HG03521 (cell line): ENCODE measurements around the gene RBP5.

ENCODE experiments used
- ATAC-seq: cut with Tn5 transposase; IDR thresholded peaks from one replicate; pipeline ENCODE4 v1.9.1; 2021; ENCODE audit warnings: mild to moderate bottlenecking, moderate library complexity; ENCODE audit not compliant: unreplicated experiment

Gene RBP5

DNA sequence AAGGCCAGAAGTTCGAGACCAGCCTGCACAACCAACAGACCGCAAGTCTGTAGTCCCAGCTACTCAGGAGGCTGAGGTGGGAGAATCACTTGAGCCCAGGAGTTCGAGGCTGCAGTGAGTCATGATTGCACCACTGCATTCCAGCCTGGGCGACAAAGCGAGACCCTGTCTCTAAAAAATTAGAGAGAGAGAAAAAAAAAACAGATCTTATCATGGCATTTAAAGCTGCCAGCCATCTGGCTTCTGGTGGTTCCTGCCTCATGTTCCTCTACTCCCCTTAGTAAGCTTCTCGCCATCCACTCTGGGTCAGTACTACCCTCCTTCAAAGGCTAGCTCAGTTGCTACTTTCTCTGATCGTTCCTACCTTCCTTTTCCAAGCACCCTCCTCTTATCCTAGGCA is 17.5 kb upstream of the RBP5 start:
- ATAC-seq = no peak

DNA sequence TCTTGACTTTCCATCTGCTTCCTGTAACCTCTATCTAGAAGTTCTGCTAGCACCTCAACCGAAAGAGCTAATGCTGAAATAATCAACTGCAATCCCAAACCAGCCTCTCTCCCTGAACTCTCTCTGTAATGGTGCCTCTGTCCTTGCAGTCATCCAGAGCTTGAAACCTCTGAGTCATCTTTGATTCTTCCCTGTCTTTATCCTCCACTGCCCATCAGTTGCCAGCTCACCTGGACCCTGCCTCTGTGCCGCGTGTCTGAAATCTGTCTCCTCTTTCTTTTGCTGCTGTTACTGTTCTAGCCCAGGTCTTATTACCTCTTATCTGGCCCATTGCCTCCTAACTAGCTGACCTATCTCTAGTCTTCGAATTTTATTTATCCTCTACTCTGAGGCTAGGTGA is 17.0 kb upstream of the RBP5 start:
- ATAC-seq = no peak

DNA sequence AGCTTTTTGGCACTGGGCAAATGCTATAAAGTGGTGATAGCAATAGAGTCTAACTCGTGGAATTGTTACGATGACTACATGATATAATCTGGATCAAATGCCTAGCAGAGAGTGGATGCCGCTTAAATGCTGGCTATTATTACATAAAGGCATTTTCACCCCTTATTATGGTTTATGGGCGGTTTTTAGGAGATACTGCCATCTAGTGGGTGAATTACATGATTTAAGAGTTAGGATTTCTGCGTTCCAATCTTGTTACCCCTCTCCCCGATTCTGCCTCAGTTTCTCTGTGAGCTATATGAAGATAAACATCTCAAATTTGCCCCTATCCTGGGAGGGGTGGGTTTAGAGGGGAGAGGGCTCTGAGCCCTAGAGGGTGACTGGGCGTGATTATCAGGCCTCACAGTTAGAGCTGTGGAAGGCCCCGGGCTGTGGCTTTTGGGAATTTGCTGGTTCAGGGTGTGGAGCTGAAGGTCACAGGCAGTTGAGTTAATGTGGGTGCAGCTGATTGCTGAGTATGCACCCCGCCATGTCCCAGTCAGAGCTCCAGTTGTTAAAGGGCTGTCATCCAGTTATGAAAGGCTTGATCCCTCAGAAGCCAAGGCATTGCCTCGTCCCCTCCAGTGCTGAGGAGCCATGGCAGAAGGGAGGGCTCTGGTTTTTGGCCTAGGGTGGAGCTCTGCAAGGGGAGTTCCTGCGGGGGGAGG is 15.9 kb upstream of the RBP5 start:
- no peak for ATAC-seq

DNA sequence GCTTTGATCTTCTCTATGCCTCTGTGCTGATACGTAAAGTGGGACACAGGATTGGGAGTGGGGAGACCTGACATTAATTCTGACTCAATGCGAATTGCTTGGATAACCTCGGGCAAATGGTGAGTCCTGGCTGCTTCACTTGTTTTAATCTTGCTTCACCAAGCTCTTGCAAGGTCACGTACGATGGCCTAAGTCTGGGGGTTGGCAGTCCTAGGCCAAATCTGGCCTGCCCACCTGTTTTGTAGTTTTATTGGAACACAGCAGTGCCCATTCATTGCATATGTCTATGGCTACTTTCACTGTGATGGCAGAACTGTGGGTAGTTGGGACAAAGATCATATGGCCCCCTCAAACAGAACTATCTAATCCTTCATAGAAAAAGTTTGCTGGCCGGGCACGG is 14.9 kb upstream of the RBP5 start:
- no peak for ATAC-seq

DNA sequence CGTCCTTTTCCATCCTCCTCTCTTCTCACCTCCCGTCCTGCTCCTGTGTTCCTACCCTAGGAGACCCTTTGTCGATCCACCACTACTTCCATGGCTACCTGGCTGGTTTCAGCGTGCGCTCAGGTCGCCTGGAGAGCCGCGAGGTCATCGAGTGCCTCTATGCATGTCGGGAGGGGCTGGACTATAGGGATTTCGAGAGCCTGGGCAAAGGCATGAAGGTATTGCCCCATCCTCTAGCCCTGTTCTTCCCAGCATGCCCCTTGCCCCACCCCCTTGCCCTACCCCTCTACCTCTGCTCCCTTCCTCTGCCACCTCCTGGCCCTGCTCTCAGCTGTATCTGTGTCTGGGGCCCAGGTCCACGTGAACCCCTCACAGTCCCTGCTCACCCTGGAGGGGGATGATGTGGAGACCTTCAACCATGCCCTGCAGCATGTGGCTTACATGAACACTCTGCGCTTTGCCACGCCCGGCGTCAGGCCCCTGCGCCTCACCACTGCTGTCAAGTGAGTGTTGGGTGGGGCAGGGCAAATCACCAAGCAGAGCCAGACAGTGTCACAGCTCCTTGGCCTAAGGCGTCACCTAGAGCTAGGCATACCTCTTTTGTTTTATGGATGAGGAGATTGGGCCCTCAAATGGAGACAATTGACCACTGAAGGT is 14.2 kb upstream of the RBP5 start:
- ATAC-seq = no peak

DNA sequence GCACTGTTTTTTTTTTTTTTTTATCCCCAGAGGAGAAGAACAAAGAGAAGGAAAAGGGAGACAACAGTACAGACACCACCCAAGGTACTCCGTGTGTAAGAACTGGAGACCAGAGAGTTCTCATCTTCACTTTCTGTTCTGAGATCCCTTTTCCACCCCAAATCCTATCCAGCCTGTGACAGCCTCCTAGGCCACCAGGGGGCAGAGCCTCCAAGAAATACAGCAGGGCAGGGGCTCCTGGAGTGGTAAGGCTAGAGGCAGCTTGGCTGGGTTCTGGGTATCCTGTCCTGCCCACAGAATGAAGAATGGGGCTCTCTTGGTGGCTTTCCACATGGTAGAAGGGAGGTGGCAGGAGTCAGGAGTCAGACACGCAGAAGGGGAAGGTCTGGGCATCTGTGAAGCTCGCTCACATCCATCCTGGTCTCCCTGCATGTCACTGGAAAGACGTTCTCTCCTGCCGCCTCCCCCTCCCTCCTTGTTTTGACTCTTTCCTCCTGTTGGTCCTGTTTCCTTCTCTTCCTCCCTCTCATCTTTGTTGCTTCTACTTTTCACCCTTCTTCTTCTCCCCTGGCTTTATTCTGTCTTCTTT is 13.5 kb upstream of the RBP5 start:
- no peak for ATAC-seq

- ATAC-seq = no peak
Measured at GRCh38 chr12:7141351-7142005, 12.8 kb upstream of the RBP5 start.

- no peak for ATAC-seq
Measured at GRCh38 chr12:7139200-7139599, 10.5 kb upstream of the RBP5 start.

- no peak for ATAC-seq
Measured at GRCh38 chr12:7137908-7138307, 9.2 kb upstream of the RBP5 start.

DNA sequence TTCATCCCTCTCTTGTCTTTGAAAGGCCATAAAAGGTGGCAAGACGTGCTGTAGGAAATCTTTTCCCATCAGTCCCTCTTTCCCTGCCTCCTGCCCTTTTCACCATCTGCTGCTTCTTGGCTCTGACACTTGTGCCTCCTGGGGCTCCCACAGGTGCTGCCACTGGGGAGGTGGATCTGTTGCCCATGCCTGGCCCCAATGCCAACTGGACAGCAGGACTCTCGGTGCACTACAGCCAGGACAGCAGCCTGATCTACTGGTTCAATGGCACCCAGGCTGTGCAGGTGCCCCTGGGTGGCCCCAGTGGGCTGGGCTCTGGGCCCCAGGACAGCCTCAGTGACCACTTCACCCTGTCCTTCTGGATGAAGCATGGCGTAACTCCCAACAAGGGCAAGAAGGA is 8.0 kb upstream of the RBP5 start:
- no peak for ATAC-seq

GRCh38 chr12:7136071-7136470 is 7.4 kb upstream of the RBP5 start:
- ATAC-seq = no peak

DNA sequence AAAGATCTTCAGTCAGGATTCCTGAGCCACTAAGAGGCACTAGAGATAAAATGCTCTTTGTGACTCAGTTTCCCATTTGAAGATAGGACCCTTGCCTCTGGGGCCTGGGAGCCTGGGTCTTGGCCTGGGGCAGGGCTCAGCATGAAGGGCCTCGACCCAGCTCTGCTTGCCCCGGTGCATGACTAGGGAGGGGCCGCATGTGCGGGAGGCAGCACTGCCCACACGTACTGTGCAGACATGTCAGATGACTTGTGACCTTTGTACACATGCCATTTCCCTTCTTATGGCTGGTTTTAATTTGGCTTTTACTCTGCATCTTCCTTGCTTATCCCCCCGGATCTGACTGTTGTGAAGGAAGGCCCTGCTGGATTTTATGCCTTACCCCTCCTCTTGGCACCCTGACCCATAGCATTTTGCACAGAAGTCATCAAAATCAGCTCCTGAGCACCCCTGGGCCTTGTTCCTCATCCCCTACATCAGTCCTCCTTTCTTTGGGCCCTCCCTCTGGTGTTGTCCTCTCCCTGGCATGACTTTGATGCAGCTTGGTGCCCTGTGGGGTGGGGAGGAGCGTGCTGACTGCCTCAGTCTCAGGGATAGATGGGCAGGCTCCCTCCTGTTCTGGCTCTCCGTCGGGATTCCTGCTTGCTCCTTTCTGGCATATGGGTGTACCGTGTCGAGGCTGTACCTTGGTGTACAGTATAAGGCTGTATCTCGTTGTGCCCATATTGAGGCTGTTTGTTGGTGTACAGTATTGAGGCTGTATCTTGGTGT is 5.9 kb upstream of the RBP5 start:
- ATAC-seq = no peak

- ATAC-seq = no peak
Measured at GRCh38 chr12:7131502-7131866, 2.8 kb upstream of the RBP5 start.

- no peak for ATAC-seq
Measured at GRCh38 chr12:7130701-7131501, 2.2 kb upstream of the RBP5 start.

DNA sequence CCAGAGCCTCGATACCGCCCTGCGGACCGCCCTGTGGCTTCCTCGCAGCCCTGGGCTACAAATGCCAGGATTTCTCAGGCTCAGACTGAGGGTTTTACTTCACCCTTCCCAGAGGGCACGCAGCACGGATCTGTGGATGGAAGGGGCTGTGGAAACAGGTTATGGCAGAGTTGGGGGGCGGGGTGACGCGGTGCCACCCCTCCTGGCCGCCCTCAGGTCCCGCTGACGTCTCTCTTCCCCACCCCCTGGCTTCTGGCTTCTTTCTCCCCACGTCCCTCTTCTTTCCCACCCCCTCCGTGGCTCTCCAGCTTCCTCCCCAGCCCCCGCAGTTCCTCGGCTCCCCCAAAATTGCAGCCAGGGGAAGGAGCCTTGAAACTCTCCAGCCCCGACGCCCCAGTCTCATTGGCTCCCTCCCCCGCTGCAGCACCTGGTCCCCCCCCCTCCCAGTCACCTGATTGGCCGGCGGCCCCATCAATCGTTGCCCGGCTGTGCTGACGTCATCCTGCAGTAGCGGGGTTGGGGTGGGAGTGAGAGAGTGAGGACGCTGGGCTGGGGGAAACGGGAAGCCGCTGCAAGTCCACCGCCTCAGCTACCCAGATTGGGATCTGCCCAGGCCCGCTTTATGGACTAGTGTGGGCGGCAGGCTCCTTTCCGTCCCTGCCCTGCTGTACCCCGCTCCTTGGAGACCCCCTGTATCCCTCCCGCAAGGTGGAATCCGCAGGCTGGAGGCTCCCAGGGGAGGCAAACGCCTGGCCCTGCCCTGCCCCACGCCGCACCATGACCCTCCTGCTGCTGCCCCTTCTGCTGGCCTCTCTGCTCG is 1.4 kb upstream of the RBP5 start, which contains the start of gene CLSTN3:
CLSTN3 (plus strand) TSS at position 500 of the 820 bp plus-strand sequence; CDS start at position 778, 278 bp downstream.
- peak; percentile 75 for ATAC-seq

DNA sequence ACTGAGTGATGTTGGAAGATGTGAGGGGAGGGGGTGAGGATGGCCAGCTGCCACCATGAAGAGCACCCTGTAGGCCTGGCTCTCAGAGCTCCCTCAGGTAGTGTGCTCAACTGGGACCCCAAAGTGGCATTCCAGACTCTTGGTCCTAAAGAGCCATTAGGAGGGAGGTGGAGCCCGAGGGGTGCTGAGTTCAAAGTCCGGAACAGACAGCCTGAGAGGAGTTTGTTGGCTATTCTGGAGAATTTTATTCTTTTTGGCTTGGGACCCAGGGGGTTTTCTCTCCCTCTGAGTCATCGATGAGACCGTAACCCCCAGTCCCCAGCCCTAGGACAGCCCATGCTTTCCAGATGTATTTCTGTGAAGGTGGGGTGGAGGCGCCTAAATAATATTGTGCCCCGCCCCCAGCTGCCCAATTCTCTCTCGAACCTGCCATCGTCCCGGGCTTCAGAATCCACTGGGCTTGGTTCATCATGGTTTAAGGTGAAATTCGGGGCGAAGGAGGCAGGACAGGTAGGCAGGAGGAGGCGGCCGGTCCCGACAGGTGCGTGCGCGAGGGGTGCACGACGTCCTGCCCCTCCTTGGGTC is 690 bp upstream of the RBP5 start:
- ATAC-seq = no peak

DNA sequence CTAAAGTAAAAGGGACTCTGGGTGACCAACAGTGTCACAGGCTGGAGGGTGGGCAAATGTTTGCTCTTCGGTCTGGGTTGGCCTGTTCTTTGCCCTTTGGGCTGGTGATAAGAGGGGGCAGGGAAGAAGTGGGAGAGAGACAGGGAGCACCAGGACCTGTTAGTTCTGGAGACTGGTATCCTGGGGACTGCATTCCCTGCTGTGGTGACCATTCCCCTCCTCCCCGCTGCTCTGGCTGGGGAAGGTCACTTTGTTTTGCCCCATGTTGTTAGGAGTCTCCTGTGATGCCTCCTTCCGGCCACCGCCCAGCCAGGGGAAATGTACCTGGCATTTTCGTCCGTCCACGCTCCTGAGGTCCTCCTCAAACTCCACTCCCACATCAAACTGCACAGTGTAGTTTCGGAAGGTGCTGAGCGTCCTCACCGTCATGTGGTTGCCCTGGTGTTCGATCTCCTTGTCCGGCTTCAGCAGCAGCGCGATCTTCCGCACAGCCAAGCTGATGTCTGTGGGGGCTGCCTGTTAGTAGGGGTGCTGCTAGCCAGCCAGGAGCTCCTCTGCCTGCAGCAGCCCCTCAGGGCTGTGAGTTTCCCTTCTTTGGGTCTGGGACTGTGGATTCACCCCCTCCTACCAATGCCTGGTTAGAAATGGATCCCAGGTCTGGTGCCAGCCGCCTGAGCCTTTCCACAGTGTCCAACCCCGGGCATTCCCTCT is 618 bp downstream of the RBP5 start:
- ATAC-seq = no peak

DNA sequence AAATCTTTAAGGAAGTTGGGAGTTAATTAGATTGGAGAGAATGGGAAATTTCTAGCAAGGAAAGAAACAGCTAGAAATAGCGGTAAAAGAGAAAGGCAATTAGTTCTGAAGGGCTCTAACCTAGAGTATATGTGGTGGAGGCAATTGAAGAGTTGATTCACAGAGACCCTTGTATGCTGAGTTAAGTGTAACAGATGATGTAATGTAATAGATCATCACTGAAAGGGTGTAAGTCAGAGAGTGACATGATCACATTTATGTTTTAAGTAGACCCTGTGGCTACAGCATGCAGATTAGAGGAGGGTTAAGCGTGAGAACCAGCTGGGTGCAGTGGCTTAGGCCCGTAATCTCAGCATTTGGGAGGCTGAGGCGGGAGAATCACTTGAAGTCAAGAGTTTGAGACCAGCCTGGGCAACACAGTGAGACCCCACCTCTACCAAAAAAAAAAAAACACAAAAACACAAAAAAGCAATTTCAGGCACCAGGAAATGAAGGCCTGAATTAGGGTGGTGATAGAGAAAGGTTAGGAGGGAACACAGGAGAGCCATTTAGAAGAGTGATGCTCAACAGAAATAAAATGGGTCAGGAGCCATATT is 3.0 kb downstream of the RBP5 start:
- ATAC-seq = no peak
